ENCODE results near the gene SRP68.

- TF ChIP-seq HMGXB4 (CRISPR knock-in tag; IDR thresholded peaks at IDR 0.05) (peak; percentile 39; the same call in 1 of the 2 replicates), ETV6 (CRISPR knock-in tag; IDR thresholded peaks at IDR 0.05) (no peak), MAX (CRISPR knock-in tag; IDR thresholded peaks at IDR 0.05) (peak; percentile 53; the same call in 1 of the 2 replicates), CTCF (IDR thresholded peaks at IDR 0.05) (no peak), CREB1 (CRISPR knock-in tag; IDR thresholded peaks at IDR 0.05) (no peak), SMAD4 (CRISPR knock-in tag; IDR thresholded peaks at IDR 0.05) (no peak), ATF2 (CRISPR knock-in tag; IDR thresholded peaks at IDR 0.05; ENCODE audit: borderline replicate concordance, low read depth) (no peak), ZNF512 (CRISPR knock-in tag; IDR thresholded peaks at IDR 0.05; ENCODE audit: borderline replicate concordance) (no peak), FOXP1 (CRISPR knock-in tag; IDR thresholded peaks at IDR 0.05; ENCODE audit: borderline replicate concordance) (peak; percentile 34; the same call in 1 of the 2 replicates)
Measured at GRCh38 chr17:76074390-76075363, 2.4 kb upstream of the SRP68 start, which contains the start of gene GALR2.
